Psoas muscle (tissue), 8 donors: ENCODE results near the gene TES. TPM values are rescaled to one million over a fixed set of nuclear protein-coding genes. Genes with fewer than 3 reads are reported as not detected.

Source experiments
- ATAC-seq, 4 donors: fragments of 200-7000 bp; cut with Tn5 transposase; one replicate each; pipeline ENCODE4 v1.9.1; 2020; ENCODE audit warnings: moderate library complexity in 3 of 4, mild to moderate bottlenecking in 2 of 4
- DNase-seq, 2 donors: peaks; one replicate each; pipeline ENCODE4 v3.0.0-alpha.2; 2020
- H3K27ac ChIP-seq: fragments of 200-600 bp; one replicate; pipeline ENCODE4 v1.8.0; 2022
- H3K27me3 ChIP-seq, 3 donors: fragments of 200-600 bp in 1 of 3; one replicate each; pipeline versions ENCODE4 v1.6.1 to v1.8.0; 2013 to 2022; ENCODE audit warnings: low read length in 2 of 3, mild to moderate bottlenecking in 2 of 3, moderate library complexity in 1 of 3; ENCODE audit not compliant: insufficient read depth in 3 of 3
- H3K36me3 ChIP-seq, 2 donors: fragments of 200-600 bp in 1 of 2; one replicate each; pipeline versions ENCODE4 v1.6.1 to v1.8.0; 2013 to 2022; ENCODE audit warnings: low read depth in 1 of 2, mild to moderate bottlenecking in 1 of 2, moderate library complexity in 1 of 2; ENCODE audit not compliant: insufficient read depth in 1 of 2
- H3K4me1 ChIP-seq: fragments of 200-600 bp; one replicate; pipeline ENCODE4 v1.8.0; 2022
- H3K4me3 ChIP-seq: fragments of 200-600 bp; one replicate; pipeline ENCODE4 v1.8.0; 2022; ENCODE audit warnings: mild to moderate bottlenecking
- H3K9me3 ChIP-seq: fragments of 200-600 bp; one replicate; pipeline ENCODE4 v1.8.0; 2022
- WGBS, 3 donors: extraction: QIAGEN DNeasy Blood & Tissue Kit; methylation state at CpG; one replicate each; pipeline versions ENCODE4 v1.1.6 to v1.1.7; 2013; 5-methylcytosine and 5-hydroxymethylcytosine counted together
- intact Hi-C, 2 donors: fragments of 100-400 bp; cut with DNase I; formaldehyde crosslinking; loops; one replicate each; pipeline versions ENCODE4 v1.11.0 to v1.14.2; 2022
- polyA plus RNA-seq, 3 donors: library from polyadenylated mRNA; stranded (reverse); fragments of 200-250 nt; gene quantifications; one replicate each; pipeline ENCODE4 v1.2.3, GENCODE V29; 2013
- total RNA-seq, 4 donors: library from RNA; stranded (reverse); fragmentation: NEBNext Ultra II Directional in 2 of 4; extraction: Animal tissue kit (Norgen Biotek cat#: 25700) in 2 of 4; gene quantifications; one replicate each; pipeline versions ENCODE4 v1.2.1 to v1.2.4, GENCODE V29; 2021 to 2023
- TF ChIP-seq, protein P1 (sequence below): fragments of 200-600 bp; IDR thresholded peaks from one replicate; pipeline ENCODE4 v1.8.0; 2022; ENCODE audit warnings: antibody characterized with exemption
- donor health status: healthy with polysubstance abuse.
- donor health status: DM: no; HTN: no; CAD: no; lungs with moderate emphysema.
- donor health status: Bipolar disorder and iron deficiency.
- donor health status: healthy.
- donor health status: DM: yes; HTN: yes; CAD: no.
- donor health status: DM: no; HTN: no; CAD: no.
- donor health status: DM: no; HTN: no; CAD: no.
- donor health status: DM: yes; HTN: yes; CAD: no.

Gene TES
- total and polyA plus RNA-seq, 7 donors: 2.9 to 8.1 (median 5.8) TPM

- TF ChIP-seq, protein P1, sequence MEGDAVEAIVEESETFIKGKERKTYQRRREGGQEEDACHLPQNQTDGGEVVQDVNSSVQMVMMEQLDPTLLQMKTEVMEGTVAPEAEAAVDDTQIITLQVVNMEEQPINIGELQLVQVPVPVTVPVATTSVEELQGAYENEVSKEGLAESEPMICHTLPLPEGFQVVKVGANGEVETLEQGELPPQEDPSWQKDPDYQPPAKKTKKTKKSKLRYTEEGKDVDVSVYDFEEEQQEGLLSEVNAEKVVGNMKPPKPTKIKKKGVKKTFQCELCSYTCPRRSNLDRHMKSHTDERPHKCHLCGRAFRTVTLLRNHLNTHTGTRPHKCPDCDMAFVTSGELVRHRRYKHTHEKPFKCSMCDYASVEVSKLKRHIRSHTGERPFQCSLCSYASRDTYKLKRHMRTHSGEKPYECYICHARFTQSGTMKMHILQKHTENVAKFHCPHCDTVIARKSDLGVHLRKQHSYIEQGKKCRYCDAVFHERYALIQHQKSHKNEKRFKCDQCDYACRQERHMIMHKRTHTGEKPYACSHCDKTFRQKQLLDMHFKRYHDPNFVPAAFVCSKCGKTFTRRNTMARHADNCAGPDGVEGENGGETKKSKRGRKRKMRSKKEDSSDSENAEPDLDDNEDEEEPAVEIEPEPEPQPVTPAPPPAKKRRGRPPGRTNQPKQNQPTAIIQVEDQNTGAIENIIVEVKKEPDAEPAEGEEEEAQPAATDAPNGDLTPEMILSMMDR: no peak
- no peak overlapping the region for H3K4me3 ChIP-seq
- no peaks in the 10 kb centered on the region for H3K9me3 ChIP-seq
- H3K27ac ChIP-seq: no peak overlapping the region
- no peaks in the 10 kb centered on the region for H3K4me1 ChIP-seq
- ATAC-seq (no peak), DNase-seq (no peak)
- no peaks in the 10 kb centered on the region for H3K36me3 ChIP-seq
- no peaks in the 10 kb centered on the region for H3K27me3 ChIP-seq
- WGBS, 3 donors: 76 to 83% (median 77%) methylated on average over 5 of the region's 5 CpGs
- intact Hi-C loops: no loop called here
These were observed 12.2 kb downstream of the TES start for GRCh38 chr7:116222501-116222900.

DNA sequence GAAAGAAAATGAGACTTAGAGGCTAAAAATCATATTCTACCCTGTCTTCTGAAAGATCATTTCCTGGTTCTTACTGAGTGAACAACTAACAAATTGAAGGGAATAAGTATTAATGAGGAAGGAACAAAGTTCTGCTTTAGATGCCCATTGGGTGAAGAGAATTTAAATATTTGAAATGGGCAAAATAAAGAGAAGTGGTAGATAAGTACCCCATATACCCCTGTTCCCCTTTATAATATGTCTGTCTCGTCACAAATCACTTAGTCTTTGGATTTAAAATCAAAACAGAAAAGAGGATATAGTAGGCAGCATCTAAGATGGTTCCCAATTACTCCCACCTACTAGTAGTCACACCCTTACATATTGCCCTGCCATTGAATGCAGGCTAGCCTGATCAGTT lies 13.2 kb downstream of the TES start:
- Histone ChIP-seq H3K9me3 (no peaks in the 10 kb centered on the region), H3K4me1 (peaks cover 6% of the 10 kb centered on the region), H3K4me3 (no peak overlapping the region), H3K27me3 (no peaks in the 10 kb centered on the region), H3K27ac (no peak overlapping the region), H3K36me3 (no peaks in the 10 kb centered on the region)
- no peak for DNase-seq
- 91 to 97% (median 94%) methylated on average over 1 of the region's 1 CpG for WGBS, 3 donors
- intact Hi-C loops: no loop called here
- TF ChIP-seq, protein P1: no peak
- ATAC-seq: no peak

GRCh38 chr7:116224492-116225098 lies 14.3 kb downstream of the TES start:
- Histone ChIP-seq H3K4me1 (peaks cover 6% of the 10 kb centered on the region), H3K27ac (no peak overlapping the region)
- no peak for ATAC-seq

DNA sequence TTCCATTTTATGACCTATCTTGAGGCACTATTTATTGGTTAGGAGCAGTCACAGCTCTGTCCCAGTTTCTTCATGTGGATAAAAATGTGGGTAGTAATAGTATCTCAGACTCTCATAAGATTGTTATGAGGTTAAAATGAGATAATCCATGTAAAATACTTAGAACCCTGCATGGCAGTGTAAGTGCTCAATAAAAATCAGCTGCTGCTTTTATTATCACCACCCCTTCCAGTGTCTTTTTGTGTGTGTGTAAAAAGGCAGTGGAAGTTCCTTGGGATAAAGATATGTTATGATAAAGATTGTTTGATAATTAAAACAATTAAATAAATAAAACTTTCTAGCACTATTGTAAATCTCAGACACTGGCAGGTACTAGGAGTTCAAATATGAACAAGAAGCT lies 15.5 kb downstream of the TES start:
- H3K36me3 ChIP-seq: no peaks in the 10 kb centered on the region
- TF ChIP-seq, protein P1: no peak
- ATAC-seq (no peak), DNase-seq (no peak)
- H3K4me3 ChIP-seq: no peak overlapping the region
- no peaks in the 10 kb centered on the region for H3K9me3 ChIP-seq
- H3K4me1 ChIP-seq: peaks cover 11% of the 10 kb centered on the region
- H3K27ac ChIP-seq: no peak overlapping the region
- no peaks in the 10 kb centered on the region for H3K27me3 ChIP-seq
- intact Hi-C loops: no loop called here

More at GRCh38 chr7:116224492-116225098, 14.3 kb downstream of the TES start:
- H3K27me3 ChIP-seq: no peaks in the 10 kb centered on the region
- H3K4me3 ChIP-seq: no peak overlapping the region
- DNase-seq: no peak
- no peaks in the 10 kb centered on the region for H3K36me3 ChIP-seq
- TF ChIP-seq, protein P1: no peak
- 66 to 74% (median 67%) methylated on average over 2 of the region's 2 CpGs for WGBS, 3 donors
- H3K9me3 ChIP-seq: no peaks in the 10 kb centered on the region
- intact Hi-C loops: no loop called here

GRCh38 chr7:116226664-116227063 lies 16.3 kb downstream of the TES start:
- WGBS, 3 donors: 87 to 95% (median 94%) methylated on average over 2 of the region's 2 CpGs

More at GRCh38 chr7:116226664-116227063, 16.3 kb downstream of the TES start:
- DNase-seq (no peak), ATAC-seq (no peak)
- Histone ChIP-seq H3K36me3 (no peaks in the 10 kb centered on the region), H3K4me3 (no peak overlapping the region), H3K9me3 (no peaks in the 10 kb centered on the region), H3K27me3 (no peaks in the 10 kb centered on the region), H3K4me1 (peaks cover 12% of the 10 kb centered on the region), H3K27ac (no peak overlapping the region)
- intact Hi-C loops: no loop called here
- TF ChIP-seq, protein P1: no peak
